ENCODE measurements around the gene ACVR1B. TPM values are rescaled to one million over a fixed set of nuclear protein-coding genes. Genes with fewer than 3 reads are reported as not detected.

ACVR1B gene
- total RNA-seq, 2 experiments from 2014 or later: 7.5 to 8.6 TPM

DNA sequence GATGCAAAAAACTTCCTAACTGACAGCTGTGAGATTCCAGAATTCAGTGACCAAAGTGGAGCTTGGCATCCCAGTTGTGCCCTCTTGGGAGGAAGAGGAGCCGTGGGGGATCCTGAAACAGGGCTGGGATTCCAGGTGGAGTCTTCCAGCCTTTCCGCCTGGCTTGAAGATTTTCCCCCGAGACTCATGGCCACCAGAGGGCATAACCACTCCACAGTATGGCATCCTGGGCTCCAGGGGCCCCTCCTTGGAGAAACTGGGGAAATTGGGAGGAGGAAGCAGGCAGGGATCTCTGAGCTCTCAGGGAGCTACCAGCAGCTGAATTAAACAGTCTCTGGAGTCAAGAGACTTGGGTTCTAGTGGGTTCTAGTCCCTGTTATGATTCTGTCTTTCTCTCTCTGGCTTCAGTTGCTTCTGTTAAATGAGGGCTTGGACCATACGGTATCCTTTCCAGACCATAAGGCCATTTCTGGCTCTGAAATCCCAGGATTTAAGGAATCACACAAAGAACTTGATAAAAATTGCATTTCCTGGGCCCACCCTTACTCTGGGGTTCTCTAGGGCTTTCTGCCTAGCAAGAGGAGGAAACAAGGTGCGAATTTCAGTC, 52.6 kb downstream of the ACVR1B start:
- ChIA-PET CTCF (interaction anchor here (0.6 to 16.6 kb wide), 12 partner anchors 10 to 119 kb away, joined by 3 to 332 read pairs (median 4); no protein-coding TSS in a partner anchor), POLR2A (interaction anchor here (0.6 to 1.0 kb wide), 3 partner anchors 16 to 27 kb away, joined by 3 to 4 read pairs (median 4); no protein-coding TSS in a partner anchor)
- no peak overlapping the region for H3K27ac Mint-ChIP-seq
- no peak overlapping the region for H3K4me3 Mint-ChIP-seq
- no peak for ATAC-seq
- DNase-seq: peak; percentile 28
- no peaks in the 10 kb centered on the region for H3K9me3 Mint-ChIP-seq
- H3K27me3 Mint-ChIP-seq: peaks cover 9% of the 10 kb centered on the region
- TF ChIP-seq, protein P1, sequence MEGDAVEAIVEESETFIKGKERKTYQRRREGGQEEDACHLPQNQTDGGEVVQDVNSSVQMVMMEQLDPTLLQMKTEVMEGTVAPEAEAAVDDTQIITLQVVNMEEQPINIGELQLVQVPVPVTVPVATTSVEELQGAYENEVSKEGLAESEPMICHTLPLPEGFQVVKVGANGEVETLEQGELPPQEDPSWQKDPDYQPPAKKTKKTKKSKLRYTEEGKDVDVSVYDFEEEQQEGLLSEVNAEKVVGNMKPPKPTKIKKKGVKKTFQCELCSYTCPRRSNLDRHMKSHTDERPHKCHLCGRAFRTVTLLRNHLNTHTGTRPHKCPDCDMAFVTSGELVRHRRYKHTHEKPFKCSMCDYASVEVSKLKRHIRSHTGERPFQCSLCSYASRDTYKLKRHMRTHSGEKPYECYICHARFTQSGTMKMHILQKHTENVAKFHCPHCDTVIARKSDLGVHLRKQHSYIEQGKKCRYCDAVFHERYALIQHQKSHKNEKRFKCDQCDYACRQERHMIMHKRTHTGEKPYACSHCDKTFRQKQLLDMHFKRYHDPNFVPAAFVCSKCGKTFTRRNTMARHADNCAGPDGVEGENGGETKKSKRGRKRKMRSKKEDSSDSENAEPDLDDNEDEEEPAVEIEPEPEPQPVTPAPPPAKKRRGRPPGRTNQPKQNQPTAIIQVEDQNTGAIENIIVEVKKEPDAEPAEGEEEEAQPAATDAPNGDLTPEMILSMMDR (IDR thresholded peaks at IDR 0.05): peak; percentile 44
- no peaks in the 10 kb centered on the region for H3K36me3 Mint-ChIP-seq (ENCODE audit: low read depth)
- peaks cover 20% of the 10 kb centered on the region for H3K4me1 Mint-ChIP-seq (ENCODE audit: low read depth)
- intact Hi-C loops (cut with micrococcal nuclease): no loop called here

DNA sequence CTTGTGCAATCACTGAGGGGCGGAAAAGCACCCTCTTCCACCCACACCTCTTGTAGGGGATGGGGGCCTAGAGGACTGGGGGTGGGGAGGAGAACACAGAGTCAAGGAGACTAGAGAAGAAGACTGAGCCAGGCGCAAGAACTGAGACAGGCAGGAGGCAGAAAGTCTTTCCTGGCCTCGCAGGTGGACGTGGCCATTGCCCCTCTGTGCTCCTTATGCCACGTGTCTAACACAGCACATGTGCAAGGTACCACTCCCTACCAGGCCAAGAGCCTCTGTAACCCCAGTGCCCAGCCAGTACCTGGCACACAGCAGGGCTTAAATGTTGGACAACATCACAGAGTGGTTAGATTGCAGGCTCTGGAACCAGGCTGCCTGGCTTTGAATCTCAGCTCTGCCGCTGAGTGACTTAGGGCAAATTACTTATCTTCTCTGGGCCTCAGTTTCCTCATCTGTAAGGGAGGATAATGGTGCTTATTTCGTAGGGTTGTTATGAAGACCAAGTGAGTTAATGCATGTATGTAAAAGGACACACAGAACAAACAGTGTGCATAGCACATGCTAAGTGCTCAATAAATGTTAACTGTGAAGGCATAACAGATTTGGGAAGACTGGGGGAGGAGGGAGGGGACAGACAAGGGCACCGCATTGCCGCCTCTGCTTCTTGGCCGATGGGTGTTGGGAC, 53.9 kb downstream of the ACVR1B start:
- H3K27me3 Mint-ChIP-seq: peaks cover 9% of the 10 kb centered on the region
- H3K27ac Mint-ChIP-seq: no peak overlapping the region
- H3K4me3 Mint-ChIP-seq: peak overlapping the region; percentile 81
- no peaks in the 10 kb centered on the region for H3K9me3 Mint-ChIP-seq
- H3K36me3 Mint-ChIP-seq (ENCODE audit: low read depth): no peaks in the 10 kb centered on the region
- ChIA-PET POLR2A (interaction anchor here (5.4 kb wide), 1 partner anchor 17 kb away, joined by 74 read pairs; no protein-coding TSS in a partner anchor), CTCF (interaction anchor here (0.9 to 16.6 kb wide), 4 partner anchors 12 to 115 kb away, joined by 3 to 332 read pairs (median 34); no protein-coding TSS in a partner anchor)
- TF ChIP-seq, protein P1 (IDR thresholded peaks at IDR 0.05): no peak
- intact Hi-C loops (cut with micrococcal nuclease): no loop called here
- ATAC-seq: no peak
- peaks cover 15% of the 10 kb centered on the region for H3K4me1 Mint-ChIP-seq (ENCODE audit: low read depth)
- no peak for DNase-seq

DNA sequence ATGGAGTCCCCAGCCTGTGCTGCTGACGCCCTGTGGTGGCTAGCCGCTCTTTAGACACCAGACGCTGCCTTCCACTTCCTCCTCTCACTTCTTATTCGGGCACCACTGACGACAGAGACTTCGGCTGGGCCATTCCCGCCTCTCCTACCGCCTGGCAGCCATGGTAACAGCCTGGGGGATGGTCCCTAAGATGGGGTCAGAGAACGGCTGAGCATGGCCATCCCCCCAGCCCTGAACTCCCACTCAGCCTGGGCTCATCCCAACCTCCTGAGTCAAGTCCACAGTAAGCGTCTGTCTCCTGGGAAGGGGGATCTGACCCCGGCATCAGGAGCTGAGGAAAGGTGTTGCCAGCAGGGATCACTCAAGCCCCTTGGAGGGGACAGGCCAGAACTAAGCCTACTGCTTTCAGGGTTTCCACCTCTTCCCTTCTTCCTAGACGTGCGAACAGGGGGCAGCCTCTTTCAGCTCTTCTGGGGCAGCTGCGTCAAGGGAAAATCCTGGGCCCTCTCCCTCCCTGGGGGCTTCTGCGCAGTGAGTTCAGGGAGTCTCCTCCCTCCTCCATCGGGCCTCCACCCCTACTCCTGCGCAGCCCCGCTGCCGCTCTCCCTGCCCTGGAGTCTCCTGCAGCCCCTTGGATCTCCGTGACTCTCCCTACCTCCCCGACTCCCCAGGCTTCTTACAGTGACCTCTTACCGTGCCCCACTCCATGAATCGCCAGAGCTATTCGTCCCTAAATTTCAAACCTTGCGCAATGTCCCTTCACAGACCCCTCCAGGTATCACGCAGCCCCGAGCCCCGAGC, 54.6 kb downstream of the ACVR1B start:
- ChIA-PET CTCF (interaction anchor here (0.7 to 16.6 kb wide), 5 partner anchors 8 to 77 kb away, joined by 3 to 332 read pairs (median 4); no protein-coding TSS in a partner anchor), POLR2A (interaction anchor here (0.7 to 5.4 kb wide), 5 partner anchors 11 to 64 kb away, joined by 3 to 74 read pairs (median 4); partner anchors contain the start of gene ATG101)
- peak overlapping the region; percentile 76 for H3K27ac Mint-ChIP-seq
- intact Hi-C loops (cut with micrococcal nuclease): no loop called here
- DNase-seq: no peak
- TF ChIP-seq, protein P1 (IDR thresholded peaks at IDR 0.05): no peak
- peaks cover 9% of the 10 kb centered on the region for H3K27me3 Mint-ChIP-seq
- H3K4me3 Mint-ChIP-seq: peak overlapping the region; percentile 81
- no peaks in the 10 kb centered on the region for H3K9me3 Mint-ChIP-seq
- H3K4me1 Mint-ChIP-seq (ENCODE audit: low read depth): peaks cover 15% of the 10 kb centered on the region
- peaks cover 6% of the 10 kb centered on the region for H3K36me3 Mint-ChIP-seq (ENCODE audit: low read depth)
- ATAC-seq: peak; percentile 5

DNA sequence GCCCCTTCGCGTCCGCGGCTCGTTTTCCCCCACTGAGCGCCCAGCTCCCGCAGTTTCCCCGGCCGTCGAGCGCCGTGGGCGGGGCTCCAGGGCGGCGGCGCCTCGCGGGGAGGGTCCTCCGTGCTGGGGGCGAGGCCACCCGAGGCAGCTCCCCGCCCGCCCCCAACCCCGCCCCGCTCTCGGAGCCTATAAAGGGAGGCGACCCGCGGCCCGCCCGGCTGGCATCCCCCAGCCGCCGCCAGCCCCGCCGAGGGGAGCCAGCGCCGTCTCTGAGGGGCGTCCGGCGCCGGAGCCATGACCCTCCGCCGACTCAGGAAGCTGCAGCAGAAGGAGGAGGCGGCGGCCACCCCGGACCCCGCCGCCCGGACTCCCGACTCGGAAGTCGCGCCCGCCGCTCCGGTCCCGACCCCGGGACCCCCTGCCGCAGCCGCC, 55.2 kb downstream of the ACVR1B start, which contains the start of gene TAMALIN:
Gene TAMALIN (plus strand): TSS at position 221 of the 432 bp plus-strand sequence. CDS start 74 bp downstream, at position 295.
- peaks cover 9% of the 10 kb centered on the region for H3K27me3 Mint-ChIP-seq
- H3K36me3 Mint-ChIP-seq (ENCODE audit: low read depth): peaks cover 9% of the 10 kb centered on the region
- TF ChIP-seq, protein P1 (IDR thresholded peaks at IDR 0.05): no peak
- H3K4me1 Mint-ChIP-seq (ENCODE audit: low read depth): peaks cover 15% of the 10 kb centered on the region
- DNase-seq (peak; percentile 80), ATAC-seq (peak; percentile 82)
- POLR2A ChIA-PET: interaction anchor here (0.7 to 5.4 kb wide), 5 partner anchors 12 to 63 kb away, joined by 3 to 74 read pairs (median 4); partner anchors contain the start of gene ATG101
- H3K4me3 Mint-ChIP-seq: peak within 1 kb of the TSS; percentile 87
- H3K9me3 Mint-ChIP-seq: no peaks in the 10 kb centered on the region
- H3K27ac Mint-ChIP-seq: peak within 1 kb of the TSS; percentile 80
- CTCF ChIA-PET: interaction anchor here (0.7 to 16.6 kb wide), 5 partner anchors 9 to 76 kb away, joined by 3 to 332 read pairs (median 4); no protein-coding TSS in a partner anchor
- intact Hi-C loops (cut with micrococcal nuclease): no loop called here

All from activated CD8-positive, alpha-beta T cell treated with anti-CD3 and anti-CD28 coated beads for 36 hours (primary cell).